RWPE1 (cell line): ENCODE results near the gene PRR16.

ENCODE experiments used
- CTCF ChIA-PET: fragments of 350-600 bp; sonication (Branson Sonifier 250); formaldehyde crosslinking; extraction: SDS; loops from one replicate; lab custom pipeline; 2021; lab: Yijun Ruan, JAX
- POLR2A ChIA-PET: fragments of 400-600 bp; formaldehyde crosslinking; extraction: SDS; loops from one replicate; lab custom pipeline; 2020; ENCODE audit warnings: antibody characterized with exemption; ENCODE audit not compliant: low non-redundant PET; lab: Yijun Ruan, JAX
- DNase-seq: peaks from one replicate; pipeline ENCODE4 v3.0.0; 2012; ENCODE audit warnings: low spot score
- H3K27ac ChIP-seq: fragments of 450-650 bp; 2 replicates; pipeline ENCODE4 v1.5.1; 2017
- TF ChIP-seq, protein P1 (sequence below): fragments of 450-650 bp; conservative IDR thresholded peaks from 2 replicates; pipeline ENCODE4 v1.5.1; 2017; ENCODE audit warnings: low read depth, mild to moderate bottlenecking

The PRR16 gene

DNA sequence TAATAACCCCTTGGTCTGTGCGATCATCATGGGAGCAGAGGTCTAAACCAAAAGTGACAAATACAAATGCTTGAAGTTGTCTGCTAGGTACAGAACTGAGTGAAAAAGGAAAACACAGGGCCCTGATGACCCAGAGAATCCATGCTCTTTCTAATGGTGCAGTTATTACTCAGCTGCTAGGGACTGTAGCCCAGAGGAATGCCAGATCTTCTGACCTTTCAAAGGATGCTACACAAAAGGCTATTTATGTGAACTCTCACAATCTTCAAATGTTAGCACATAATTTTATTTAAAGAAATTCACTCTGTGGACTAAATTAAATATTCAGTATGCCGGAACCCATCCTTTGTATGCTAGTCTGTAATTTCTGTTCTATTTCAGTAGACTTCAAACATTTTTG is 79.9 kb downstream of the PRR16 start:
- no peak overlapping the region for H3K27ac ChIP-seq
- POLR2A ChIA-PET, result no interaction called here
- TF ChIP-seq, protein P1, sequence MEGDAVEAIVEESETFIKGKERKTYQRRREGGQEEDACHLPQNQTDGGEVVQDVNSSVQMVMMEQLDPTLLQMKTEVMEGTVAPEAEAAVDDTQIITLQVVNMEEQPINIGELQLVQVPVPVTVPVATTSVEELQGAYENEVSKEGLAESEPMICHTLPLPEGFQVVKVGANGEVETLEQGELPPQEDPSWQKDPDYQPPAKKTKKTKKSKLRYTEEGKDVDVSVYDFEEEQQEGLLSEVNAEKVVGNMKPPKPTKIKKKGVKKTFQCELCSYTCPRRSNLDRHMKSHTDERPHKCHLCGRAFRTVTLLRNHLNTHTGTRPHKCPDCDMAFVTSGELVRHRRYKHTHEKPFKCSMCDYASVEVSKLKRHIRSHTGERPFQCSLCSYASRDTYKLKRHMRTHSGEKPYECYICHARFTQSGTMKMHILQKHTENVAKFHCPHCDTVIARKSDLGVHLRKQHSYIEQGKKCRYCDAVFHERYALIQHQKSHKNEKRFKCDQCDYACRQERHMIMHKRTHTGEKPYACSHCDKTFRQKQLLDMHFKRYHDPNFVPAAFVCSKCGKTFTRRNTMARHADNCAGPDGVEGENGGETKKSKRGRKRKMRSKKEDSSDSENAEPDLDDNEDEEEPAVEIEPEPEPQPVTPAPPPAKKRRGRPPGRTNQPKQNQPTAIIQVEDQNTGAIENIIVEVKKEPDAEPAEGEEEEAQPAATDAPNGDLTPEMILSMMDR, result no peak
- CTCF ChIA-PET, result no interaction called here
- DNase-seq, result no peak

DNA sequence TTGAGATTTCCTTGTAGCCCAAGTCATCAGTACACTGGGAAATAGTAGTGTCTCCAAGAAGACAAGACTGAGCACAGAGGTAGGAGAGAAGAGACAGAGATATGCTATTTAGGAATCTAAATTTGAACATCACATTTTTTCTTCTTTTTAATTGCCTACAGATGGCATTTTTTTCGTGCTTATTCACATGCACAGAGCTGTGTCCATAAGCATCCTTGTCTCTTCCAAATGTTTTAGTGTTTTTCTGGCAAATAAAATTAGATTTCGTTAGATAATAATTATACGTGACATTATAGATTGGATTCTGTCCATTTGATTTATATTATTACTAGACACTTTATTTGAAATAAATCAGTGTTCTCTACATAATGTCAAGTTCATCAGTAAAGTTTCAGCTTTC is 80.9 kb downstream of the PRR16 start:
- DNase-seq, result no peak
- no peak overlapping the region for H3K27ac ChIP-seq
- ChIA-PET CTCF (no interaction called here), POLR2A (no interaction called here)
- TF ChIP-seq, protein P1, result no peak

DNA sequence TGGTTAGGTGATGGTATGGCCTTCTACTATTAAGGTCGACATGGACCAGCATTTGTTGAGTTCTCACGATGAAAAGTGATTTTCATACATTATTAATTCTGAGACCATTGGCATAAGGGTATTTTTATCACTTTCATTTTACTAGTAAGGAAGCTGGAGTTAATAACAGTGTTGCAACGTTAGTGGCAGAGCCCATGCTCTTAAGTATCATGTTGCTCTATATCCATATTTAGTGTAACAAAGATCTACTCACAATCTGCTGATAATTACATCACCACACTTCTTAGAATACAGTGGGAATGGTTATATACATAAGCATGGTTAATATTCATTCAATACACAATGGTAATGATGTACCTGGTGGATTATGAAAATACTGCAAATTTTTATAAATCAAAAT is 81.9 kb downstream of the PRR16 start:
- no peak for DNase-seq
- CTCF ChIA-PET, result no interaction called here
- POLR2A ChIA-PET, result no interaction called here
- TF ChIP-seq, protein P1, result no peak
- H3K27ac ChIP-seq, result no peak overlapping the region

GRCh38 chr5:120546922-120547321 is 82.8 kb downstream of the PRR16 start:
- CTCF ChIA-PET, result no interaction called here
- no peak for DNase-seq
- POLR2A ChIA-PET, result no interaction called here
- no peak overlapping the region for H3K27ac ChIP-seq
- TF ChIP-seq, protein P1, result no peak

DNA sequence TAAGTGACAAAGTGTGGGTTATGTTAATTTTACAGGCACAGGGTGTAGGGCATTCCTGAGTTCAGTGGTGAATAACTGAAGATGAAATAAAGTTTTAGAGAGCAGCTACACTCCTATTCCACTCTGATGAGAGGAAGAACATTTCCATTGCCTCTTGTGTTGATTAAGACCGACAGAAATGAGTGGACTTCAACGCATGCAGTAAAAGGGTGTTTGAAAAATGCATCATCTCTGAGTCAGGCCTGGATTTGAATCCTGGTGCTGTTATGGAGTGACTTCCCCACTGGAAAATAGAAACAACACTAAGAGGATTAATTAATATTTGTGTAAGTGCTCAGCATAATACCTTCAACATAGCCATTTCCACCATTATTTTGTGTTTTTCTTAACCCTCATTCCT is 86.3 kb downstream of the PRR16 start:
- TF ChIP-seq, protein P1, result no peak
- DNase-seq, result no peak
- CTCF ChIA-PET, result no interaction called here
- POLR2A ChIA-PET, result no interaction called here
- no peak overlapping the region for H3K27ac ChIP-seq

GRCh38 chr5:120552638-120553037 is 88.5 kb downstream of the PRR16 start:
- CTCF ChIA-PET, result no interaction called here
- POLR2A ChIA-PET, result no interaction called here
- DNase-seq, result no peak
- TF ChIP-seq, protein P1, result no peak
- no peak overlapping the region for H3K27ac ChIP-seq

- POLR2A ChIA-PET, result no interaction called here
- no peak for DNase-seq
- TF ChIP-seq, protein P1, result no peak
- CTCF ChIA-PET, result no interaction called here
- H3K27ac ChIP-seq, result no peak overlapping the region
These were observed 91.2 kb downstream of the PRR16 start for GRCh38 chr5:120555345-120555744.
